ENCODE results near the gene NFATC1.

NFATC1 gene

DNA sequence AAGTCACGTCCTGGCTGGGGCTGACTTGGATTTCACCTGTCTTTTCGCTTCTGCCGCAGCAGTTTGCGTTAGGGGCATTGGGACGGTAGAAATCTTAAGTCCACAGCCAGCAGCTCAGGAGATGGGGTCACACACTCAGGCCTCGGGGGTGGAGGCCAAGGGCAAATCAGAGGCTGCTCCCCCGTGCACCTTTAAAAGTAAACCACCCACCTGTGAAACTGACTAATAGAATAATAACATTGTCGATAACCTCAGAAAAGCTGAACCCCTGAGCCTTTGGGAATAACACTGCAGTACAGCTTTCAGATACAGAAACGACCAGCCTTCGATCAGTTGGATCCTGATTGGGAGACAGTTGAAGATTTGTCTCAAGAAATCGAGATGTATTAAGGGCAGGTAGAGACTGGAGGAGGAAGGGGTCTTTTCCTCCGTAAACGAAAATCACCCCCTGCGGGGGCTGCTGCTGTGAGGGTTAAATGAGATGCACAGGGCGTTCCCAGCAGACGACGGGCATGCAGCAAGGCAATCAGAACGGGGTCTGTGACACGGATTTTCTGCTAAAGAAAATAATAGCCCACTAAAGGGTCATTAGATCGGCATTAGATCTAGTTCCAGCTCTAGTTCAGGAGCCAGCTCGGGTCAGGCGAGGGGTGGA, 16.4 kb upstream of the NFATC1 start:
- no peak overlapping the region for H3K4me3 ChIP-seq
- H3K27ac ChIP-seq = no peak overlapping the region
- TF ChIP-seq Cebpa-rat (IDR thresholded peaks at IDR 0.05) = no peak
- H3K9me3 ChIP-seq (replicated peaks in 1 of 11) = no peaks in the 10 kb centered on the region
- H3K9ac ChIP-seq = no peak overlapping the region
- peaks cover 0 to 7% (median 4%) of the 10 kb centered on the region in 10 experiments; a peak in 9 of 20 replicates for H3K4me1 ChIP-seq
- no peaks in the 10 kb centered on the region for H3K27me3 ChIP-seq
- peak overlapping the region in 9 of 11 experiments; percentile 21 to 85 (median 37); a peak in 13 of 22 replicates for H3K4me2 ChIP-seq
- H4K20me1 ChIP-seq = peaks cover 0 to 68% (median 13%) of the 10 kb centered on the region in 11 experiments; a peak in 15 of 22 replicates
- H3K36me3 ChIP-seq = peaks cover 0 to 30% (median 10%) of the 10 kb centered on the region in 11 experiments; a peak in 14 of 22 replicates

DNA sequence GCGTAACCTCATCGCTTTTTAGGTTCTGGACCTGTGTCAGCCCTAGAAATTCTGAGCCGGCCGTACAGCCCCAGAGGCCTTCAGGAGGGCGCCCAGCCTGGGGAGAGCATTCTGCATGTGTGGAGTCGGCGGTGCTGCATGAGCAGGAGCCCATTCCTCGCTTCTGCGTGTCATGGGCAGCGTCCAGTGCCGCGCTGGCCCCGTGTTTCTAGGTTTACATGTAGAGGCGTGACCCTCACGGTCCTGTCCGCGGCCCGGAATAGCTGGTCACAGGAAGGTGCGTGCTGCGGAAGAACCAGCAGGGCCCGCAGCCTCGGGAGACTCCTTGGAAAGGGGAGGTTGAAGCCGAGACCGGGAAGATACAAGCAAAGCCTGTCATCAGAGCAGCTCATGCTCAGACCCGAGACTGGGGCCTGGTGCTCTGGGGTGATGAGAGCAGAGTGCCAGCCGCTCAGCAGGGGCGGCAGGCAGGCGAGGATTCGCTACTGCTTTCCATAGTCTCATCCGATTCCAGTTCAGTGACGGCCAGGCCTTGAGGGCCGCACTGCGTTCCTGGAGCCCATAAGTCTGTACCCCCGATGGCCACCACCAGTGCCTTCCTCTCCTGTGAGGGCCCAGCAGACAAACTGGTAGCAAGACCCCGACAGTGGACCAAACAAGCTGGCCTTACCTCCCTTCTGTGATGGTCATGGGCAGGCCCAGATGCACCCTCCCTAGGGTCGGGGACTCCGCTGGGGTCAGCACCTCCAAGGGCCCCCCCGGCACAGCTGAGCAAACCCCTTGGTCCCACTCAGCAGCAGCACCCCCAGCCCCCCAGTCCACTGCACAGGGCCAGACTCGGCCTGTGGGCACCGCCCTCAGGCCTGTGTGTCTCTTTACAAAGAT, 15.6 kb upstream of the NFATC1 start:
- no peak overlapping the region for H3K4me2 ChIP-seq
- TF ChIP-seq Cebpa-rat (IDR thresholded peaks at IDR 0.05) = no peak
- no peak overlapping the region for H3K27ac ChIP-seq
- no peak overlapping the region for H3K9ac ChIP-seq
- peaks cover 0 to 22% (median 10%) of the 10 kb centered on the region in 11 experiments; a peak in 14 of 22 replicates for H3K36me3 ChIP-seq
- H3K27me3 ChIP-seq = no peaks in the 10 kb centered on the region
- no peak overlapping the region for H3K4me3 ChIP-seq
- H3K4me1 ChIP-seq = peaks cover 0 to 7% (median 4%) of the 10 kb centered on the region in 10 experiments; a peak in 10 of 20 replicates
- H4K20me1 ChIP-seq = peaks cover 0 to 75% (median 14%) of the 10 kb centered on the region in 11 experiments; a peak in 15 of 22 replicates
- H3K9me3 ChIP-seq (replicated peaks in 1 of 11) = no peaks in the 10 kb centered on the region

GRCh38 chr18:79380816-79381806, 14.6 kb upstream of the NFATC1 start:
- no peak for TF ChIP-seq Cebpa-rat (IDR thresholded peaks at IDR 0.05)
- no peak overlapping the region for H3K27ac ChIP-seq
- H3K4me2 ChIP-seq = no peak overlapping the region

GRCh38 chr18:79381811-79382311, 13.9 kb upstream of the NFATC1 start:
- Histone ChIP-seq H4K20me1 (peaks cover 0 to 91% (median 21%) of the 10 kb centered on the region in 11 experiments; a peak in 15 of 22 replicates), H3K9me3 (replicated peaks in 1 of 11) (no peaks in the 10 kb centered on the region), H3K27me3 (peaks cover 0 to 7% (median 0%) of the 10 kb centered on the region in 11 experiments; a peak in 2 of 22 replicates), H3K9ac (no peak overlapping the region), H3K27ac (no peak overlapping the region), H3K4me2 (no peak overlapping the region), H3K36me3 (peaks cover 0 to 19% (median 10%) of the 10 kb centered on the region in 11 experiments; a peak in 14 of 22 replicates), H3K4me1 (peaks cover 4 to 23% (median 16%) of the 10 kb centered on the region in 10 experiments; a peak in 19 of 20 replicates), H3K4me3 (no peak overlapping the region)
- no peak for TF ChIP-seq Cebpa-rat (IDR thresholded peaks at IDR 0.05)

More at GRCh38 chr18:79380816-79381806, 14.6 kb upstream of the NFATC1 start:
- Histone ChIP-seq H3K4me1 (peaks cover 4 to 15% (median 10%) of the 10 kb centered on the region in 10 experiments; a peak in 19 of 20 replicates), H3K4me3 (no peak overlapping the region), H4K20me1 (peaks cover 0 to 83% (median 16%) of the 10 kb centered on the region in 11 experiments; a peak in 15 of 22 replicates), H3K9ac (no peak overlapping the region), H3K27me3 (no peaks in the 10 kb centered on the region), H3K9me3 (replicated peaks in 1 of 11) (no peaks in the 10 kb centered on the region), H3K36me3 (peaks cover 0 to 21% (median 10%) of the 10 kb centered on the region in 11 experiments; a peak in 14 of 22 replicates)

DNA sequence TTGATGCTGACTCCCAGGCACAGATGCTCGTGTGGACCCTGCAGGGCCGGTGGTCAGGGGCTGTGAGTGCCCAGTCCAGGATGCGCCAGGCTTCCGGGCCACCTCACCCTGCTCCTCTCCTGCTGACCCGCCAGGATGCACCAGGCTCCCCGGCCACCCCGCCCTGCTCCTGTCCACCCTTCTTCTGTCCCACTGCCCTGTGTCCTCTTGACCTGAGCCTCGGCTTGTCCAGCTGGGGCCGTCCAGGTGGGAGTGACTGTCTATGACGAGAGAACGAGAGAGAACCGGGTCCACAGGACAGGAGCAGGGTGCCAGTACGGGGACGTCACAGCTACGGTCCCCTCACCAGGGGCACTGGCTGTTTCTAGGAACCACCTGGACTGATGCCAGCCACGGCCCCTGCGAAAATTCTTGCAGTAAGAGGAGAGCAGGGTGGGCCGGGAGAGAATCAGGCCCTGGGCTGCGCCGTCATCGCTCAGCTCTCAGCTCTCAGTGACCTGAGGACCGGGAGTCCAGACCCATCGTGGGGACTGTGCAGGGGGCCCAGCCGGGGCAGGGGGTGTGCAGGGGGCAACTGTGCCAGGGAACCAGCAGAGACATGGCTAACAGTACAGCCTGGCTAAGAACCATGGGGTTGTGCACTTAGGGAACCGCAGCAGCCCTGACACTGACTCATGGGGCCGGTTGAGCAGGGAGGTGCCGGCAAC, 12.9 kb upstream of the NFATC1 start:
- no peak for TF ChIP-seq Cebpa-rat (IDR thresholded peaks at IDR 0.05)
- Histone ChIP-seq H3K4me1 (peaks cover 4 to 25% (median 16%) of the 10 kb centered on the region in 10 experiments; a peak in 19 of 20 replicates), H3K36me3 (peaks cover 0 to 9% (median 4%) of the 10 kb centered on the region in 11 experiments; a peak in 11 of 22 replicates)

GRCh38 chr18:79383388-79384056, 12.2 kb upstream of the NFATC1 start:
- TF ChIP-seq Cebpa-rat (IDR thresholded peaks at IDR 0.05) = no peak

More for the DNA sequence above, 12.9 kb upstream of the NFATC1 start:
- Histone ChIP-seq H3K9me3 (replicated peaks in 1 of 11) (no peaks in the 10 kb centered on the region), H3K27me3 (peaks cover 0 to 16% (median under 1%) of the 10 kb centered on the region in 11 experiments; a peak in 9 of 22 replicates), H3K4me2 (no peak overlapping the region), H3K9ac (no peak overlapping the region), H4K20me1 (peaks cover 0 to 85% (median 18%) of the 10 kb centered on the region in 11 experiments; a peak in 15 of 22 replicates), H3K27ac (no peak overlapping the region), H3K4me3 (no peak overlapping the region)

More at GRCh38 chr18:79383388-79384056, 12.2 kb upstream of the NFATC1 start:
- no peak overlapping the region for H3K4me3 ChIP-seq
- H3K9me3 ChIP-seq (replicated peaks in 1 of 11) = no peaks in the 10 kb centered on the region
- H3K27ac ChIP-seq = no peak overlapping the region
- peaks cover 0 to 23% (median 7%) of the 10 kb centered on the region in 11 experiments; a peak in 17 of 22 replicates for H3K27me3 ChIP-seq
- H3K9ac ChIP-seq = no peak overlapping the region
- H3K36me3 ChIP-seq = peaks cover 0 to 2% (median 0%) of the 10 kb centered on the region in 11 experiments; a peak in 4 of 22 replicates
- H3K4me2 ChIP-seq = no peak overlapping the region
- H4K20me1 ChIP-seq = peaks cover 0 to 84% (median 18%) of the 10 kb centered on the region in 11 experiments; a peak in 15 of 22 replicates
- peaks cover 4 to 25% (median 16%) of the 10 kb centered on the region in 10 experiments; a peak in 19 of 20 replicates for H3K4me1 ChIP-seq

Data from BLaER1 treated with 17β-estradiol and CSF1 and Interleukin-3, amounts not matched to agents 10 nM and 100 nM (cell line).